B cell (primary cell): ENCODE measurements around the gene DEXI. TPM values are rescaled to one million over a fixed set of nuclear protein-coding genes. Genes with fewer than 3 reads are reported as not detected.

ENCODE experiments used
- ATAC-seq: fragments of 200-7000 bp; cut with Tn5 transposase; one replicate; pipeline ENCODE4 v1.10.0; 2021; ENCODE audit warnings: low read depth, mild to moderate bottlenecking, moderate number of reproducible peaks, moderate library complexity
- CTCF ChIA-PET: fragments of 350-600 bp; sonication (Branson Sonifier 250); formaldehyde crosslinking; loops from one replicate; lab custom pipeline; 2021; ENCODE audit warnings: antibody characterized with exemption, inconsistent platforms; lab: Charles Lee
- POLR2A ChIA-PET: fragments of 350-600 bp; sonication (Branson Sonifier 250); formaldehyde crosslinking; loops from one replicate; lab custom pipeline; 2021; ENCODE audit warnings: antibody characterized with exemption; lab: Charles Lee
- DNase-seq: peaks from one replicate; pipeline ENCODE4 v3.0.0; 2013
- H2AFZ ChIP-seq: 2 replicates; pipeline ENCODE4 v1.6.1; 2012; ENCODE audit warnings: mild to moderate bottlenecking, low read depth, low read length; ENCODE audit not compliant: insufficient read depth, poor library complexity, severe bottlenecking
- H3K27ac ChIP-seq, 2 donors: 1 replicate in 1 of 2; 2 replicates in 1 of 2; pipeline ENCODE4 v1.5.1; 2012 to 2013; ENCODE audit warnings: low read length in 2 of 2, mild to moderate bottlenecking in 2 of 2, moderate library complexity in 1 of 2
- H3K27me3 ChIP-seq, 4 experiments: fragments of 200-600 bp in 1 of 4; sonication (generic) in 1 of 4; replicated peaks in 1 of 4; 1 replicate in 2 of 4; 2 replicates in 2 of 4; pipeline versions ENCODE4 v1.6.1 to v1.7.0; 2013 to 2016; ENCODE audit warnings: low read length in 3 of 4, mild to moderate bottlenecking in 2 of 4, mixed read lengths in 1 of 4, moderate library complexity in 1 of 4; ENCODE audit not compliant: insufficient read depth in 4 of 4, control insufficient read depth in 3 of 4; ENCODE audit errors: control extremely low read depth in 1 of 4
- H3K36me3 ChIP-seq, 2 experiments: replicated peaks in 1 of 2; 1 replicate in 1 of 2; 2 replicates in 1 of 2; pipeline versions ENCODE4 v1.6.1 to v1.7.1; 2013; ENCODE audit warnings: low read length in 1 of 2; ENCODE audit not compliant: insufficient read depth in 2 of 2, control insufficient read depth in 1 of 2; ENCODE audit errors: control extremely low read depth in 1 of 2, extremely low read depth in 1 of 2
- H3K4me1 ChIP-seq, 2 donors: fragments of 200-600 bp in 1 of 2; sonication (generic) in 1 of 2; 1 replicate in 1 of 2; 2 replicates in 1 of 2; pipeline versions ENCODE4 v1.5.1 to v1.6.1; 2013 to 2017; ENCODE audit warnings: low read length in 2 of 2; ENCODE audit not compliant: control insufficient read depth in 2 of 2, insufficient read depth in 2 of 2
- H3K4me2 ChIP-seq: replicated peaks from 2 replicates; pipeline ENCODE3; 2012; ENCODE audit warnings: mild to moderate bottlenecking, low read depth, low read length; ENCODE audit not compliant: poor library complexity, severe bottlenecking
- H3K4me3 ChIP-seq, 5 experiments: fragments of 200-600 bp in 1 of 5; sonication (generic) in 1 of 5; 1 replicate in 3 of 5; 2 replicates in 2 of 5; pipeline versions ENCODE4 v1.5.1 to v1.7.0; 2011 to 2016; ENCODE audit warnings: low read length in 4 of 5, mild to moderate bottlenecking in 4 of 5, low read depth in 2 of 5, control low read depth in 1 of 5, moderate library complexity in 1 of 5; ENCODE audit not compliant: insufficient read depth in 1 of 5; ENCODE audit errors: control extremely low read depth in 1 of 5, extremely low read depth in 1 of 5
- H3K79me2 ChIP-seq: fragments of 200-600 bp; sonication (generic); one replicate; pipeline ENCODE4 v1.6.0; 2016; ENCODE audit warnings: low read length; ENCODE audit not compliant: control insufficient read depth, insufficient read depth
- H3K9ac ChIP-seq: fragments of 200-600 bp; sonication (generic); 2 replicates; pipeline ENCODE4 v1.6.1; 2017; ENCODE audit warnings: mild to moderate bottlenecking, low read length, moderate library complexity
- H3K9me3 ChIP-seq, 3 donors: one replicate each; pipeline versions ENCODE4 v1.6.1 to v1.7.1; 2013; ENCODE audit warnings: low read length in 2 of 3; ENCODE audit not compliant: control insufficient read depth in 2 of 3, insufficient read depth in 1 of 3; ENCODE audit errors: control extremely low read depth in 1 of 3
- H4K20me1 ChIP-seq: 2 replicates; pipeline ENCODE4 v1.6.0; 2012; ENCODE audit warnings: mild to moderate bottlenecking, low read length; ENCODE audit not compliant: insufficient read depth, control insufficient read depth, poor library complexity, severe bottlenecking
- H3K27ac Mint-ChIP-seq: one replicate; pipeline ENCODE4 v1.8.0; 2021; ENCODE audit warnings: mixed read lengths
- H3K27me3 Mint-ChIP-seq: one replicate; pipeline ENCODE4 v1.8.0; 2021; ENCODE audit warnings: mixed read lengths
- H3K4me1 Mint-ChIP-seq: one replicate; pipeline ENCODE4 v1.8.0; 2021; ENCODE audit warnings: mixed read lengths
- H3K4me3 Mint-ChIP-seq: one replicate; pipeline ENCODE4 v1.8.0; 2021; ENCODE audit warnings: mixed read lengths
- H3K9me3 Mint-ChIP-seq: one replicate; pipeline ENCODE4 v1.8.0; 2022; ENCODE audit warnings: mixed read lengths; ENCODE audit not compliant: insufficient read depth
- CTCF ChIP-seq: fragments of 200-600 bp; IDR thresholded peaks from one replicate; pipeline ENCODE4 v1.8.0; 2022; ENCODE audit warnings: antibody characterized with exemption, mild to moderate bottlenecking
- EZH2 ChIP-seq: IDR thresholded peaks from 2 replicates; pipeline ENCODE4 v1.6.1; 2012; ENCODE audit warnings: borderline replicate concordance, low read depth, mild to moderate bottlenecking, moderate library complexity, low read length; ENCODE audit not compliant: insufficient read depth, poor library complexity, severe bottlenecking
- WGBS: methylation state at CpG from one replicate; pipeline ENCODE4 v1.1.5; 2013; ENCODE audit warnings: missing lambda C conversion rate; ENCODE audit not compliant: insufficient coverage; 5-methylcytosine and 5-hydroxymethylcytosine counted together
- intact Hi-C: fragments of 100-400 bp; cut with micrococcal nuclease; formaldehyde crosslinking; loops from one replicate; pipeline ENCODE4 v1.10.0; 2022
- polyA plus RNA-seq: library from polyadenylated mRNA; depleted of rRNA; stranded (reverse); fragments of >200 nt; gene quantifications from 2 replicates; pipeline ENCODE4 v1.2.3, GENCODE V29; 2012
- total RNA-seq, 2 donors: library from RNA; stranded (reverse); fragments of 120-200 nt in 1 of 2; gene quantifications; 1 replicate in 1 of 2; 2 replicates in 1 of 2; pipeline versions ENCODE4 v1.2.3 to v1.2.4, GENCODE V29; 2013 to 2022

DEXI gene
- total and polyA plus RNA-seq, 2 donors (not counting 1 experiment from before 2014, with no cell fraction given) = 9.1 to 17.7 TPM

- Mint-ChIP-seq H3K27ac (peak overlapping the region; percentile 87), H3K9me3 (no peaks in the 10 kb centered on the region), H3K27me3 (no peaks in the 10 kb centered on the region), H3K4me1 (peaks cover 74% of the 10 kb centered on the region), H3K4me3 (peak overlapping the region; percentile 77)
- H3K9me3 ChIP-seq = no peaks in the 10 kb centered on the region
- H3K4me2 ChIP-seq = peak overlapping the region; percentile 83
- H3K9ac ChIP-seq = peak overlapping the region; percentile 22
- POLR2A ChIA-PET = interaction anchor here (1.6 to 3.1 kb wide), 2 partner anchors 9 to 35 kb away, joined by 6 to 17 read pairs; no protein-coding TSS in a partner anchor
- H3K79me2 ChIP-seq = peaks cover 99% of the 10 kb centered on the region
- no peaks in the 10 kb centered on the region for H3K27me3 ChIP-seq
- peak overlapping the region; percentile 31 to 74 for H3K27ac ChIP-seq
- DNase-seq = no peak
- H3K36me3 ChIP-seq = peaks cover 8 to 91% of the 10 kb centered on the region in 2 experiments
- 82% methylated on average over 3 of the region's 7 CpGs for WGBS
- intact Hi-C loops = no loop called here
- CTCF ChIA-PET = interaction anchor here (1.4 to 2.5 kb wide), 3 partner anchors 10 to 36 kb away, joined by 3 to 12 read pairs (median 9); no protein-coding TSS in a partner anchor
- peak overlapping the region in 2 of 5 experiments; percentile 4 to 8 for H3K4me3 ChIP-seq
- H3K4me1 ChIP-seq = peaks cover 75 to 87% of the 10 kb centered on the region in 2 donors
- ATAC-seq = no peak
- peaks cover 97% of the 10 kb centered on the region for H4K20me1 ChIP-seq
- TF ChIP-seq EZH2 (no peak), CTCF (no peak)
- H2AFZ ChIP-seq = no peak overlapping the region
Observed at GRCh38 chr16:10883004-10883403, 59.3 kb downstream of the DEXI start.

DNA sequence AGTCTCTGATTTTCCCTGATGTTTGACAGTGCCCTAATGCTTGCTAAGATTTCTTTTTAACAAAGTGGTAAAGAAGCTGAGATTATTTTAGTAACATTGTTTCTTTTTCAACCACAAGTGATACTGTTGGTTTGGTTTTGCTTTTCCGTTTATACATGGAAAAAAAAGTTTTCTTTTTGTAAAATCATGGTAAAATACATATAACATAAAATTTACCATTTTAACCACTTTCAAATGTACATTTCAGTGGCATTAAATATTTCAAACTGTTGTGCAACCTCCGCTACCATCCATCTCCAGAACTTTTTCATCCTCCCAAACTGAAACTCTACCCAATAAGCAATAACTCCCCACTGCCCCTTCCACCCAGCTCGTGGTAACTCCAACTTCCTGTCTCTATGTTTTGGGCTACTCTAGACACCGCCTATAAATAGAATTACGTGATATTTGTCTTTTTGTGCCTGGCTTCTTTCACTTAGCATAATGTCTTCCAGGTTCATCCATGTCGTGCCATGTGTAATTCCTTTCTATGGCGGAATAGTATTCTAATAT is 60.7 kb downstream of the DEXI start:
- Histone ChIP-seq H3K4me2 (peak overlapping the region; percentile 92), H4K20me1 (peaks cover 95% of the 10 kb centered on the region), H3K9ac (peak overlapping the region; percentile 86), H3K4me1 (peaks cover 62 to 75% of the 10 kb centered on the region in 2 donors), H3K9me3 (no peaks in the 10 kb centered on the region), H3K36me3 (peaks cover 5 to 84% of the 10 kb centered on the region in 2 experiments), H2AFZ (no peak overlapping the region), H3K79me2 (peaks cover 97% of the 10 kb centered on the region), H3K4me3 (peak overlapping the region in 4 of 5 experiments; percentile 83 to 97 (median 92)), H3K27ac (peak overlapping the region; percentile 36 to 86), H3K27me3 (no peaks in the 10 kb centered on the region)
- ChIA-PET POLR2A (interaction anchor here (1.3 to 3.1 kb wide), 4 partner anchors 10 to 36 kb away, joined by 3 to 17 read pairs (median 8); no protein-coding TSS in a partner anchor), CTCF (interaction anchor here (1.0 to 2.5 kb wide), 5 partner anchors 10 to 38 kb away, joined by 3 to 13 read pairs (median 5); no protein-coding TSS in a partner anchor)
- Mint-ChIP-seq H3K4me3 (peak overlapping the region; percentile 100), H3K27me3 (no peaks in the 10 kb centered on the region), H3K9me3 (no peaks in the 10 kb centered on the region), H3K4me1 (peaks cover 64% of the 10 kb centered on the region), H3K27ac (peak overlapping the region; percentile 92)
- 25% methylated on average over 1 of the region's 7 CpGs for WGBS
- intact Hi-C loops = no loop called here
- ATAC-seq = no peak
- DNase-seq = no peak
- no peak for TF ChIP-seq CTCF
- TF ChIP-seq EZH2 = no peak
